ENCODE measurements around the gene MSANTD1.

MSANTD1 gene

DNA sequence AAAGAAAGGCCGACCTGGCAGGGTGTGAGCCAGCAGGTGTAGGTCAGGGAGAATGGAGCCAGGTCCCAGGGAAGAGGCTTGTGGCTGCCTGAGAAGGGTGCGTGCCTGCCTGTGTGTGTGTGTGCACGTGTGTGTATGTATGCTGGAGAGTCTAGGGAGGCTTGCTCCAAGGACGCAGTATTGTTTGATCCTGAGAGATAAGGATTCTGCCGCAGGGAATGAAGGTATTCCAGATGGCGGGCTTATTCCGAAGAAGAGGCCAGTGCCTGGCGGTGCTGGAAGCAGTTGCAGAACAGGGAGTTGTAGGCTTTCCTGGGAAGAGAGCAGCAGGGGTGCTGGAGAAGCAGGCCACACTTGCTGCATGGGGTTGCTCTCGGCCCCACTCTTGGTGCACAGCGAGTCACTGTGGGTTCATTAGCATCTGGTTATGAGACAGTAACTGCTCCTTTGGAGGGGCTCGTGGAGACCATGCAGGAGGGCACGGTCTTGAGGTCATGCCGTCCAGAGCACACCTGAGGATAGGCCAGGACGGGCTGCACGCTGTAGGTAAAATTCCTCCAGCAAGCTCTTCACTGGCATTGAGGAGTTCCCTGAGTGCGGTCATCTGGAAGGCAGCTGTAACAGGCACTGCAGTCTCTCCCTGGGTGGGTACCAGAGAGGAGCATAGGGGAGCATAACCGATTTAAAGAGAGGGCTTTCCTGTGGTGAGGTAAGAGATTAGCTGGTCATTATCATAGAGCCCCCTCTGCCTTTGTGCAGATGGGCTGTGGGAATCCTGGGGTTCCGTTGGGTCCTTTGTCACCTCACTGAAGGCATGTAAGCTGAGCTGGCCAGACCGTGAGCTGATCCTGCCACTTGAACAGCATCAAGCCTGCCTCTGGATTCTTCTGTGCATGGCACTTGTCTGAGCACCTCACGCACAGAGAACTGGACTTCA is 29.9 kb upstream of the MSANTD1 start:
- POLR2A ChIA-PET, result no interaction called here
- CTCF ChIA-PET, result interaction anchor here (1.0 kb wide), 1 partner anchor 14 kb away, joined by 3 read pairs; no protein-coding TSS in a partner anchor
- DNase-seq (ENCODE audit: extremely low spot score), result no peak
- TF ChIP-seq CTBP1 (IDR thresholded peaks at IDR 0.05; ENCODE audit: borderline replicate concordance) (no peak), SUZ12 (IDR thresholded peaks at IDR 0.05) (no peak), TARDBP (IDR thresholded peaks at IDR 0.05) (no peak), NFRKB (IDR thresholded peaks at IDR 0.05) (no peak), FOXA1 (IDR thresholded peaks at IDR 0.05) (no peak), FOXK2 (IDR thresholded peaks at IDR 0.05) (no peak), ELF4 (IDR thresholded peaks at IDR 0.05) (no peak)
- TF ChIP-seq, protein P1, sequence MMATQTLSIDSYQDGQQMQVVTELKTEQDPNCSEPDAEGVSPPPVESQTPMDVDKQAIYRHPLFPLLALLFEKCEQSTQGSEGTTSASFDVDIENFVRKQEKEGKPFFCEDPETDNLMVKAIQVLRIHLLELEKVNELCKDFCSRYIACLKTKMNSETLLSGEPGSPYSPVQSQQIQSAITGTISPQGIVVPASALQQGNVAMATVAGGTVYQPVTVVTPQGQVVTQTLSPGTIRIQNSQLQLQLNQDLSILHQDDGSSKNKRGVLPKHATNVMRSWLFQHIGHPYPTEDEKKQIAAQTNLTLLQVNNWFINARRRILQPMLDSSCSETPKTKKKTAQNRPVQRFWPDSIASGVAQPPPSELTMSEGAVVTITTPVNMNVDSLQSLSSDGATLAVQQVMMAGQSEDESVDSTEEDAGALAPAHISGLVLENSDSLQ (IDR thresholded peaks at IDR 0.05), result no peak

DNA sequence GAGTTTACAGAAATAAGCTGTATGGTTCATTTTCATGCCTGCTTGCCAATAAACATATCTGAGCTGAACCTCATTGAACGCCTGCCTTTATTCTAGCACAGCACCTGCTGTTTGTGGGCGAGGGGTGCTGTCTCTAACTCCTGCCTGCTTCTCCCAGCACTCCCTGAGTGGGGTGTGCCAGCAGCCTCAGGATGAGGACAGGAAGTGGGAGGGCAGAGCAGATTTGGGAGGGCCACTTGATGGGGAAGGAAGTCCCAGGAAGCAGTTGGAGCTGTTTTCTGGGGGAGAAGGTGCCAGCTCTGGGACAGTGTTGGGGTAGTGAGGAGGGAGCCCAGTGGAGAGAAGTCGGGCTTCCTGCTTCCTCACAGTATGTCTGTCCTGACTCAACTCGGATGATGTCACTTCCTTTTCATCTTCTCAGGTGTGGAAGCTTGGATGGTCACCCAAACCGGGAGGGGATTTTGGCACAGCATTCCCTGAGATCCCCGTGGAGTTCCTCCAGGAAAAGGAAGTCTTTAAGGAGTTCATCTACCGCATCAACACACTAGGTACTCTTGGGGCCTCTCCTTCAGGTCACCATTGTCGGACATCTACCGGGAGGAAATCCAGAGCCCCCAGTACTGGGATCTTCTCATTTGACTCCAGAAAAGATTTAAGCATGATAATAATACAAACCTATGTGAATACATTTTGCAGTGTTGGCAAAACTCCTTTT is 29.0 kb upstream of the MSANTD1 start:
- ChIA-PET CTCF (interaction anchor here (1.0 kb wide), 1 partner anchor 14 kb away, joined by 3 read pairs; no protein-coding TSS in a partner anchor), POLR2A (no interaction called here)
- no peak for DNase-seq (ENCODE audit: extremely low spot score)
- TF ChIP-seq L3MBTL2 (conservative IDR thresholded peaks at IDR 0.05), result no peak
- TF ChIP-seq BHLHE40 (IDR thresholded peaks at IDR 0.05; ENCODE audit: borderline replicate concordance), result no peak
- TF ChIP-seq FOXK2 (IDR thresholded peaks at IDR 0.05), result no peak
- no peak for TF ChIP-seq SUZ12 (IDR thresholded peaks at IDR 0.05)
- TF ChIP-seq ARNT (IDR thresholded peaks at IDR 0.05), result no peak
- TF ChIP-seq, protein P1 (IDR thresholded peaks at IDR 0.05), result no peak
- no peak for TF ChIP-seq ELF4 (IDR thresholded peaks at IDR 0.05)
- no peak for TF ChIP-seq TARDBP (IDR thresholded peaks at IDR 0.05)
- no peak for TF ChIP-seq ZNF384 (IDR thresholded peaks at IDR 0.05)
- no peak for TF ChIP-seq LEF1 (IDR thresholded peaks at IDR 0.05; ENCODE audit: borderline replicate concordance)
- TF ChIP-seq CTBP1 (IDR thresholded peaks at IDR 0.05; ENCODE audit: borderline replicate concordance), result no peak
- TF ChIP-seq HDGF (IDR thresholded peaks at IDR 0.05; ENCODE audit: borderline replicate concordance), result no peak
- TF ChIP-seq NFRKB (IDR thresholded peaks at IDR 0.05), result no peak
- TF ChIP-seq FOXM1 (IDR thresholded peaks at IDR 0.05; ENCODE audit: borderline replicate concordance), result no peak
- no peak for TF ChIP-seq FOXA1 (IDR thresholded peaks at IDR 0.05)
- no peak for TF ChIP-seq SP1 (IDR thresholded peaks at IDR 0.05)

DNA sequence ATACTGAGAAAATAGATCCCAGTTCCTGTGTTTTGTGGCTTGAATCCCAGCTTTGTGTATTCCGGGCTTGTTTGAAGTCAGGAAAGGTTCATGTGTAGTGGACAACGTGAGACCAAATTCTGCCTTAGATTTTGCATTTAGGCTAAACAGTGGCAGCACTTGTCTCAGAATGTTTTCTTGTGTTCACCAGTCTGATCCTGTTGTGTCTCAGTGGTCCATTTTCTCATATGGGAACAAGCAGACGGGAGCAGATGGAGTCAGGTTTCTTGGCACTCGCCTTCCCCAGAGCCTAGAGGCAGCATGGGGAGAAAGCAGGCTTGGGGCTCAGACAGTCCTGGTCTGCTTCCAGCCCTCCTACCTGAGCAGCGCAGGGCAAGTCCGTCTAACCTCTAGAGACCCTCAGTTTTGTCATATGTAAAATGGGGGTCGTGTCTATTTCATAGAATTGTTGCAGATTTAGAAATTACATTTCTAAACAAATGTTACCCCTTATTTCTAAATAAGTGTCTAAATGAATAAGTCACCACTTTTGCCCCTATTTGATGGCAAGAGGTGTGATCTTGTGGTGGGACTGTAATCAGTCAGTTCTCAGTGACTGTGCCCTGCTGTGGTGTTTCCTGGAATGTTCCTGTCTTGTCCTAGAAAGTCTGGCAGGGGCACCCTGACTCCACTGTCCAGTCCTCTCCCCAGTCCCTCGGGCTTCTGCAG is 28.3 kb upstream of the MSANTD1 start:
- ChIA-PET CTCF (no interaction called here), POLR2A (no interaction called here)
- no peak for DNase-seq (ENCODE audit: extremely low spot score)
- TF ChIP-seq FOXK2 (IDR thresholded peaks at IDR 0.05), result no peak
- TF ChIP-seq CTBP1 (IDR thresholded peaks at IDR 0.05; ENCODE audit: borderline replicate concordance), result no peak
- no peak for TF ChIP-seq SP1 (IDR thresholded peaks at IDR 0.05)
- TF ChIP-seq ARNT (IDR thresholded peaks at IDR 0.05), result no peak
- no peak for TF ChIP-seq HDGF (IDR thresholded peaks at IDR 0.05; ENCODE audit: borderline replicate concordance)
- TF ChIP-seq FOXM1 (IDR thresholded peaks at IDR 0.05; ENCODE audit: borderline replicate concordance), result no peak
- no peak for TF ChIP-seq SUZ12 (IDR thresholded peaks at IDR 0.05)
- TF ChIP-seq, protein P1 (IDR thresholded peaks at IDR 0.05), result no peak

DNA sequence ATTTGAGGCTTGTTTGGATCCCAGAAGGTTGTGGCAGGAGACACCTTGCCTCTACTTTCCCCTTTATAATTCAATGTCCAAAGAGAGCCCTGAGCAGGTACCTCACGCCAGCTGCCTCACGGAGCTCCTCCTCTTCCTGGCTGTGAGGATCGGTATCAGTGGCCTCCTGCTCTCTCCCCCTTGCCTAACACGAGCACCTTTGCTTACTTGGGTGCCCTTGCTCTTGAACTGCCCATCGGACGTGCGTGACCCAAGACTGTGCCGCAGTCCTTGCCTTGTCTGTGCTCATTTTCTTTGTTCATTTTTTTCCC is 27.8 kb upstream of the MSANTD1 start:
- ChIA-PET POLR2A (no interaction called here), CTCF (no interaction called here)
- TF ChIP-seq, protein P1 (IDR thresholded peaks at IDR 0.05), result no peak
- TF ChIP-seq BHLHE40 (IDR thresholded peaks at IDR 0.05; ENCODE audit: borderline replicate concordance) (no peak), FOXA1 (IDR thresholded peaks at IDR 0.05) (no peak), ARNT (IDR thresholded peaks at IDR 0.05) (no peak), ELF4 (IDR thresholded peaks at IDR 0.05) (no peak), SUZ12 (IDR thresholded peaks at IDR 0.05) (no peak), ZNF384 (IDR thresholded peaks at IDR 0.05) (no peak)
- no peak for DNase-seq (ENCODE audit: extremely low spot score)

DNA sequence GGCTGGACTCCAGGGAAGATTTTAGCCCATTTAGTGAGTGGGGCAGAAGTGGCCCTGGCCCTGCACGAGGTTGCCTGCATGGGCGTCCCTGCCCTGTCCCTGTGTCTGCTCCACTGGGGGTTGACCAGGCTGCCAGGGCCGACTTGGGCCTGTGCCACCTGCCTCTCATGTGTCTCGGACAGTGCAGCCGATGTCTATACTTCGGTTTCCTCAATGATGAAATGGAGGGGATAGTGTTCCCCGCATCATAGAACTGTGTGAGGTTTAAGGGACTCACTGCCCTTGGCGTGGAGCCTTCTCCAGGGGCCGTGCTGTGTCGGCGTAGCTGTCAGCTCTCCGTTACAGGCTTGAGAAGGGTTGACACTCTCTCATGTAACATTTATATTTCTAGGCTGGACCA is 27.0 kb upstream of the MSANTD1 start:
- CTCF ChIA-PET, result no interaction called here
- POLR2A ChIA-PET, result no interaction called here
- DNase-seq (ENCODE audit: extremely low spot score), result no peak
- no peak for TF ChIP-seq TARDBP (IDR thresholded peaks at IDR 0.05)
- TF ChIP-seq NFRKB (IDR thresholded peaks at IDR 0.05), result no peak
- no peak for TF ChIP-seq HDGF (IDR thresholded peaks at IDR 0.05; ENCODE audit: borderline replicate concordance)

All from HEK293T (cell line).